ENCODE results near the gene C11orf52. TPM values are rescaled to one million over a fixed set of nuclear protein-coding genes. Genes with fewer than 3 reads are reported as not detected.

C11orf52 gene
- total and polyA plus RNA-seq, 4 donors: 4.2 to 10.9 (median 7.4) TPM

- no peak for TF ChIP-seq ATF3 (IDR thresholded peaks at IDR 0.05)
- no peak for TF ChIP-seq GABPA (IDR thresholded peaks at IDR 0.05 in 1 of 2, conservative IDR thresholded peaks at IDR 0.05 in 1 of 2)
- TF ChIP-seq, protein P1, sequence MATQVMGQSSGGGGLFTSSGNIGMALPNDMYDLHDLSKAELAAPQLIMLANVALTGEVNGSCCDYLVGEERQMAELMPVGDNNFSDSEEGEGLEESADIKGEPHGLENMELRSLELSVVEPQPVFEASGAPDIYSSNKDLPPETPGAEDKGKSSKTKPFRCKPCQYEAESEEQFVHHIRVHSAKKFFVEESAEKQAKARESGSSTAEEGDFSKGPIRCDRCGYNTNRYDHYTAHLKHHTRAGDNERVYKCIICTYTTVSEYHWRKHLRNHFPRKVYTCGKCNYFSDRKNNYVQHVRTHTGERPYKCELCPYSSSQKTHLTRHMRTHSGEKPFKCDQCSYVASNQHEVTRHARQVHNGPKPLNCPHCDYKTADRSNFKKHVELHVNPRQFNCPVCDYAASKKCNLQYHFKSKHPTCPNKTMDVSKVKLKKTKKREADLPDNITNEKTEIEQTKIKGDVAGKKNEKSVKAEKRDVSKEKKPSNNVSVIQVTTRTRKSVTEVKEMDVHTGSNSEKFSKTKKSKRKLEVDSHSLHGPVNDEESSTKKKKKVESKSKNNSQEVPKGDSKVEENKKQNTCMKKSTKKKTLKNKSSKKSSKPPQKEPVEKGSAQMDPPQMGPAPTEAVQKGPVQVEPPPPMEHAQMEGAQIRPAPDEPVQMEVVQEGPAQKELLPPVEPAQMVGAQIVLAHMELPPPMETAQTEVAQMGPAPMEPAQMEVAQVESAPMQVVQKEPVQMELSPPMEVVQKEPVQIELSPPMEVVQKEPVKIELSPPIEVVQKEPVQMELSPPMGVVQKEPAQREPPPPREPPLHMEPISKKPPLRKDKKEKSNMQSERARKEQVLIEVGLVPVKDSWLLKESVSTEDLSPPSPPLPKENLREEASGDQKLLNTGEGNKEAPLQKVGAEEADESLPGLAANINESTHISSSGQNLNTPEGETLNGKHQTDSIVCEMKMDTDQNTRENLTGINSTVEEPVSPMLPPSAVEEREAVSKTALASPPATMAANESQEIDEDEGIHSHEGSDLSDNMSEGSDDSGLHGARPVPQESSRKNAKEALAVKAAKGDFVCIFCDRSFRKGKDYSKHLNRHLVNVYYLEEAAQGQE (IDR thresholded peaks at IDR 0.05): no peak
Observed at GRCh38 chr11:111923351-111923788, 4.7 kb downstream of the C11orf52 start (continued).

DNA sequence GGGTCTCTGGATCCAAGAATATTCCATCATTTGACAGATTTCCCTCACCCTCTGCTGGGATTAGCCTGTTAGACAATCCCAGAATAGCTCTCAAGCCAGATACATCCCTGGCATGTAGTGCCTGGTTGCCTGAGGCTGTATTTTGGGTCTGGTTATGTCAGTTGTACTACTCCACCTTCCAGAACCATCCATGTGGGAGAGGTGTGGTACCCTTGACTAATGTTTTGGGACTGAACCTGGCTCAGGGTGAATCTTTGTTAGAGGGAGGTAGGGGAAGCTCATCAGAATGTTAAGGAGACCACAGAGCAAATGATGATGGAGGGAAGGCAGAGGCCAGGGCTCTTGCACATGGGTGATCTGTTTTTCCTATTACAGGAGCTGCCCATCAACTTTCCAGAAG is 5.2 kb downstream of the C11orf52 start:
- Histone ChIP-seq H3K9me3 (ENCODE audit: control insufficient read depth in 4 of 4, low read length in 3 of 4) (no peaks in the 10 kb centered on the region), H3K27ac (ENCODE audit: low read depth in 1 of 2, low read length in 2 of 2) (peak overlapping the region in 1 of 2 donors; percentile 66), H3K9ac (ENCODE audit: low read depth in 1 of 2, low read length in 2 of 2) (no peak overlapping the region), H3K27me3 (ENCODE audit: control insufficient read depth in 4 of 4, insufficient read depth in 4 of 4, low read length in 3 of 4) (no peaks in the 10 kb centered on the region), H3K36me3 (ENCODE audit: control insufficient read depth in 4 of 4, insufficient read depth in 3 of 4, low read depth in 1 of 4, low read length in 3 of 4) (no peaks in the 10 kb centered on the region), H3K4me1 (ENCODE audit: control insufficient read depth in 4 of 4, insufficient read depth in 4 of 4, low read length in 3 of 4) (peaks cover 0 to 47% (median 37%) of the 10 kb centered on the region in 4 donors), H3K4me3 (ENCODE audit: low read depth in 1 of 3, low read length in 3 of 3) (no peak overlapping the region)
- DNase-seq (ENCODE audit: low spot score): no peak
- TF ChIP-seq FOXA2 (IDR thresholded peaks at IDR 0.05) (no peak), YY1 (IDR thresholded peaks at IDR 0.05) (no peak), SP1 (IDR thresholded peaks at IDR 0.05) (no peak), EGR1 (IDR thresholded peaks at IDR 0.05; ENCODE audit: low read depth in 2 of 2) (no peak), GABPA (IDR thresholded peaks at IDR 0.05 in 1 of 2, conservative IDR thresholded peaks at IDR 0.05 in 1 of 2) (no peak), RXRA (IDR thresholded peaks at IDR 0.05) (no peak), FOXA1 (IDR thresholded peaks at IDR 0.05) (no peak), NR2F2 (IDR thresholded peaks at IDR 0.05) (no peak), TAF1 (conservative IDR thresholded peaks at IDR 0.05) (no peak), JUND (IDR thresholded peaks at IDR 0.05) (no peak), HNF4A (conservative IDR thresholded peaks at IDR 0.05) (no peak), CTCF (IDR thresholded peaks at IDR 0.05; ENCODE audit: low read depth, low read length, missing input control) (no peak), RAD21 (IDR thresholded peaks at IDR 0.05) (no peak), ATF3 (IDR thresholded peaks at IDR 0.05) (no peak)
- TF ChIP-seq, protein P2, sequence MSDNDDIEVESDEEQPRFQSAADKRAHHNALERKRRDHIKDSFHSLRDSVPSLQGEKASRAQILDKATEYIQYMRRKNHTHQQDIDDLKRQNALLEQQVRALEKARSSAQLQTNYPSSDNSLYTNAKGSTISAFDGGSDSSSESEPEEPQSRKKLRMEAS (IDR thresholded peaks at IDR 0.05): no peak
- TF ChIP-seq, protein P1 (IDR thresholded peaks at IDR 0.05): no peak
